Activated CD8-positive, alpha-beta memory T cell treated with anti-CD3 and anti-CD28 coated beads for 4 hours (primary cell): ENCODE measurements around the gene ZIK1.
A peak's percentile ranks its signal among the peaks of the same experiment; 100 is the strongest.

Source experiments
- DNase-seq, 2 donors: peaks; one replicate each; pipeline ENCODE4 v3.0.0-alpha.2; 2020; ENCODE audit warnings: low read depth in 2 of 2

The ZIK1 gene

DNA sequence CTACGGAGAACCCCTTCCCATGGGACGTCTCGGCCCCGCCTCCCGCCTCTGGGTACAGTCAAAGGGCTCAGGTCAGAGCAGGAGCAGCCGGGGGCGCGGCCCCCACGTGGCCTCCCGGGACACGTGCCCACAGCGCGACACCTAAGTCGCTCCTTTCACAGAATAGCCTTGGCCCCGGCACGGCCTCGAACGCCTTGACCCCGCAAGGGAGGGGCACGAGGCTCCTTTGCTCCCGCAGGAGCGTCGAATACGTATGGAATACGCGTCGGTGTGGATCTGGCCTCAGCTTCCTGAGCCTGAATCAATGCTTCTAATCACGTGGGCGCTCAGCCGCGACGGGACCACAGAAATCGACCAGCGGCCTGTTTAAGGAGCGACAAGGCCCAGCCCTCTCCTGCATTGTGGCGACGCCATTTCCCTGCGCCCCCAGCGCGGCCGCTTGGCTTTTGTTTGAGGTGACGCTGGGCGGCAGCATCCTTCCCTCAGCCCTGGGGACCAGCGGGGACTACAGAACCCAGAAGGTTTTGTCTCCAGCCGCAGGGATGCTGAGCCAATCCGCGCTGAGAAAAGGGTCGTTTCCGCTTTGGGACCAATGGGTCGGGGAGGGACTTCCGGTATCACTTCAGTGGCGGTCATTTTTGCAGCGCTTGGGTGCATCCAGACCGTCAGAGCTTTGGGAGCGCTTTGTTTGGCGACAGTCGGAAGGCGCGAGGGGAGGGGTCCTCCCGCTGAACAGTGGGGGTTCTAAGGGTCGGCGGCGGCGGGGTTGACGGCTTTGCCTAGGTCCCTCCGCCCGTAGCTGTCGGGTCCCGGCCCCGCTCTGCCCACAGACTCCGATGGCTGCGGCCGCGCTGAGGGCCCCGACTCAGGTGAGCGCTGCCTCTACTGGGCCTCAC lies at the start of gene ZIK1:
Gene ZIK1 (plus strand): TSS at position 625 of the 896 bp plus-strand sequence. CDS start 212 bp downstream, at position 837.
- DNase-seq: peak; percentile 78 to 84

DNA sequence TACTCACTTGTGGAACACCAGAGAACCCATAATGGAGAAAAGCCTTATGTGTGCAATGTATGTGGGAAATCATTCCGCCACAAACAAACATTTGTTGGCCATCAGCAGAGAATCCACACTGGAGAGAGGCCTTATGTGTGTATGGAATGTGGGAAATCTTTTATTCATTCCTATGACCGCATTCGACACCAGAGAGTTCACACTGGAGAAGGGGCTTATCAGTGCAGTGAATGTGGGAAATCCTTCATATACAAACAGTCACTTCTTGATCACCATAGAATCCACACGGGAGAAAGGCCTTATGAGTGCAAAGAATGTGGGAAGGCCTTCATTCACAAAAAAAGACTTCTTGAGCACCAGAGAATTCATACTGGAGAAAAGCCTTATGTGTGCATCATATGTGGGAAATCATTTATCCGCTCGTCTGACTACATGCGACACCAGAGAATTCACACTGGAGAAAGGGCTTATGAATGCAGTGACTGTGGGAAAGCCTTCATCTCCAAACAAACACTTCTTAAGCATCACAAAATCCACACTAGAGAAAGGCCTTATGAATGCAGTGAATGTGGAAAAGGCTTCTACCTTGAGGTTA lies 45.9 kb upstream of the ZIK1 start:
- no peak for DNase-seq

DNA sequence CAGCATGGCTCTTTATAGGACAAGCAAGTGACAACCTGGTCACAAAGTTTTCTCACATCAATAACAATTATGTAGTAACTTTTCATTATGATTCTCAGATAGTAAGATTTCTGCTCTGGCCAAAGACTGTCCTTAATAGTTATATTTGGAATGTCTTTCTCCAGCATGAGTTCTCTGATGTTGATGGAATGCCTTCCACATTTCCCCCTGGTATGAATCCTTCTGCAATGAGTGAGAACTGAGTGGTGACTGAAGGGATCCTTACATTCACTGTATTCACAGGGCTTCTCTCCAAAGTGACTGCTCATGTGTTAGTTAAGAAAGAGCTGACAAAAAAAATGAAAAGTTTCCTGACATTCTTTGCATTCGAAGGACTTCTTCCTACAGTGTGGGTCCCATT lies 37.4 kb upstream of the ZIK1 start:
- DNase-seq: no peak

DNA sequence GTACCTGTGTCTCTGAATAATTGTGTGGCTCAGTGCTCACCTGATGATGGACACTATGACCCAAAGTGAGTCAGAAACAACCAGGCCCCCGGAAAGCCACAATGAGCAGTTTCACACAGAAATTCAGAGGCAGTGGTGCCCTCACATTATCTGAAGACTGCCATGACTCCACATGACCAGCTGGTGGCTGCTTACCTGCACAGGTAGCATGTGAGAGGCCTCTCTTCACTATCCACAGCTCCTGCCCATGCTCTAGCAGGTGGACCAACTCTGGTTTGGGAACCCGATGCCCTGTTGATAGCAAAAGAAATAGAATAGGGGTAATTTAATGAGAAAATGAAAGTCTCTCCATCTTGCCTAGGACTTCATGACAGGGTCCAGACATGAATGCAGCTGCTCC lies 31.5 kb upstream of the ZIK1 start:
- no peak for DNase-seq

DNA sequence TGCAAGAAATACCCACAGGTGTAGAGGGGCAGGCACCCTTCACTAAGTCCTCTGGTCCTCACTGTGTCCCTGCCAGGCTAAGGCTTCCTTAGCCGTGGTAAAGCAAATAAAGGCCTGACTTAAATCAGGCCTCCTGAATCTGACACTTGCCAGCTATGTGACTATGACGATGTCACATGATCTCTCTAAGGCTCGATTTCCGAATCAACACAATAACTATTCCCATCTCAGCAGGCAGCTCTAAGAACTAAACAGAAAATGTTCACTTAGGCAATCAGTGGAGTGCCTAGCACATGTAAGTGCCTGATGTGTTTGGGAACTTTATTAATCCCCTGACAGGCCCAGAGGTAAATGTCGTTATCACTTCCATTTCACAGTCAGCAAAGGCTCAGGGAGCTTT lies 26.3 kb upstream of the ZIK1 start:
- DNase-seq: no peak

DNA sequence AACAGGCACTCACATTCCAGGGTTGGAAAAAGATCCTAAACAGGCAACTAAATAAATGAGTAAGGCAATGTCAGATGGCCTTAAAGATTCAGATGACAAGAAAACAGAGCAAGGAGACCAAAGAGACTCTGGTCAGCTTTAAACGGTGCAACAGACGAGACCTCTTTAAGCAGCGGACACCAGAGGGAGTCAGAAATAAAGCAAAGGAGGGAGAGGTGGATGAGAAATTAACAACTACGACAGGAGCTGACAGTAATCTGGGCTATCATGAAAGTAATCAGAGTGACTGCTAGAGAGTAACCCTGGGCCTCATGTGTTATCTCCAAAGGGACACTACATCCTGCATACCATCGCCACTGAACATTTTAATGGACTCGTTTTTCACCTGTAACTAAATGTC lies 25.4 kb upstream of the ZIK1 start:
- DNase-seq: no peak

DNA sequence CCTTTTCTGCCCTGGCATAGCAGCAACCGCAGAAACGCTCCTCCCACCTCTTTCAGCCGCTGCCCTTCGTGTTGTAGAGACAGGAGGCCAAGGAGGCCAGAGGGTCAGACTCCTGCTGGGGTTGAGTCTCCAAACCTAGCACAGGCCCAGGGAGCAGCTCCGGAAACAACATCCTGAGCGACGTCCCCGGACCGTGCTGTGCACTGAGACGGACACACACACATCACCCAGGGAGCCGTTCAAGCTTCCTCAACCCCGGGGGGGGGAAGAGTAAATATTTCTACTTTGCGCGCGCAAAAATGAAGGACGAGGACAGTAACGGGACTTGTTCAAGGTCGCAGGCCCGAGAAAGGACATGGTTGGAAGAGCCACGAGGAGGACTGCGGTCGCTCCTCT lies 24.9 kb upstream of the ZIK1 start:
- no peak for DNase-seq

DNA sequence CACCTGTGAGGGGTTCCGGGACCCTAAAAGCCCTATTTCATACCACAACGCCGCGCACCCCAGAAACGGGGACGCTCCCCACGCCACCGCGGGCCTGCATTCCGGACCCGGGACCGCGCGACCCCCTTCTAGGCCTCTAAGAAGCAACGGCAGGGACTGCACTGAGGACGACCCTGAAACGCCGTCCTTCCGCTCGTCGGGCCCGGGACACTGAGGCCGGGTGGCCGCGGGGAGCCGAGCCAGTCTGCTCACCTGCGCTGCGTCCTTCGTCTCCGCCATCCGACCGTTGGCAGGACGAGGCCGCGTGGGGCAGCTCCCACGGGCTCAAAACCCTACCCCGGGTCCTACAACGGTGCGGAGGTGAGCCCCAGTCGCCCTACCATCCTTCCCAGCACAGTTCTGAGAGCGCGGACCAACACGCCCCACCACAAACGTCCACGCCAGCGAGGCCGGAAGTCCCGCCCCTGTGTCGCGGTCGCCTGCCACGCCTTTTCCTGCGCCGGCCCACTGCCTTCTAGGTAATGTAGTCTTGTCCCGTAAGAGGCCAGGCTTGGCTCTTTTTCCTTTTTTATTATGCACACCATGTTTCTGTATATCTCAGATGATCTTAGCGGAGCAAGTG lies 24.4 kb upstream of the ZIK1 start, which contains the start of gene ZNF550:
Gene ZNF550 (minus strand): TSS at position 460 of the 622 bp plus-strand sequence. CDS start 181 bp downstream, at position 279.
- DNase-seq: peak; percentile 78 to 81

DNA sequence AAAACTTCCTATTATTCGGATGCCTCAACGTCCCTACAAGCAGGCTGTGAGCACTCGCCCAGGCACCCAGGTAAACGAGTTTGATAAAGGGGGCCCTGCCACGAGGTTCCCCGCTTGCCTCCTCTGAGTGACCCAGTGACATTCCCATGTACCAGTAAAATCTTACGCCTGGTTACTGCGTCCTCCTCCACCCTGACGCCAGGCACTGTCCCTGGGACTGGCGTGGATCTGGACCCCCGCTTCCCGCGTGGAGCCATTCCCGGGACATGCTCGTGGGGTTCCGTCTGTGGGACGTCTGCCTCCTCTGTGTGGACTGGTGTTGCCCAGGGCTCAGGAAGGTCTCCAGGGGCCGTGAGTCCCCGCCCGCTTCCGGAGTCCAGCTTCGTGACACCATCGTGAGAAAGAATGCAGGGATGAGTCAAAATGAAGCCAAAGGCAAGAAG lies 23.9 kb upstream of the ZIK1 start:
- no peak for DNase-seq

DNA sequence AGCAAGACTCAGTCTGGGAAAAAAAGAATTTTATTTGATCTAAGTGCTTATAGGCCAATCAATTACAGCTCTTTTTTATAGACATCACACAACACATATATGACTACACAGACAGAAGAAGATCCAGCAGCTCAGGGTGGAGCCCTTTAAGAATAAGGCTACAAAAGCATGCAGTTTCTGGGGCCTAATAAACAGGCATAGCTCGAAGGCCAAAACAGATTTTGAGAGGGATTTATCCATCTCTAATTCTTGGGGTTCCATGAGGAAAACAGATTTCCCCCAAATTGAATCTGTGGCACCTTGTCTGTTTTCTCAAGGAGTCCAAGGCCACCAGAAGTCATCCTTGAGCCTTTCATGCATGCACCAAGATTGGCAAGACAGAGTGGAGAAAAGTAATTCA lies 20.4 kb upstream of the ZIK1 start:
- no peak for DNase-seq

DNA sequence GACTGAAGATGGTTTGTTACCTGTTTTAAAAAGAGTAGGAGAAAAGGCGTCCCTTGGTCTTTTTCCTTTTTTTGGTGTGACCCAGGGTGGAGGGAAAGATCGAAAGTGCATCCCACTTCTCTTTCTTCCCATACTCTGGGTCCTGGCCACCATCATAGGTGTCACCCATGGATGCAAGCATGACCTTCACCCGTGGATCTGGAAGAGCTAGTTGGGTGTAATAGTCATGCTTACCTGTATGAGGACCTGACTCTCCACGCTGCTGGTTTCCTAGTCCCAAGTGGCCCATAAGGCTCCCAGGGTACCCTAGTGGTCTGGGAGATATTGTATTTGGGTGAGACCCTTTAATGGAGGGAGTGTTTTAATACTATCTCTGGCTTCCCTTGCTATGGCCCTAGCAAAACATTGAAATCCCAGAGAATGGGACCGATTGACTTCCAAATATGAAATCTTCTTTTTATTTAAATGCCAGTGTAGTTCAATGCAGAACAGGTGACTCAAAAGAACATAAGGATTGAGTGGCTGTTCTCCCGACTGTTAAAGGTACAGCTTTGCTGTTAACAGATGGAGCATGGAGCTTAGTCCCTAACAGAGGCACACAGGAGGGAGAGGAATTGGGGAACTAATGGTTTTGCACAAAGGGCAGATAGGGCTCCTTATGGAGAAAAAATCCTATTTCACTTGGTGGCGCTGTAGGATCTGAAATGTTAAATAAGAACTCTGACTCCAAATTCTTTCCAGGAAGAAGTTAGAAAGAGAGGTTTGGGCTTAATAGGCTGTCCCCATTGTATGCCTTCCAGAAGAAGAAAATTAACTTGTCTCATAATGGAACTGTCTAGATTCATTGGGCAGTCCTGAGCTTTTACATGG lies 17.3 kb upstream of the ZIK1 start:
- DNase-seq: no peak

DNA sequence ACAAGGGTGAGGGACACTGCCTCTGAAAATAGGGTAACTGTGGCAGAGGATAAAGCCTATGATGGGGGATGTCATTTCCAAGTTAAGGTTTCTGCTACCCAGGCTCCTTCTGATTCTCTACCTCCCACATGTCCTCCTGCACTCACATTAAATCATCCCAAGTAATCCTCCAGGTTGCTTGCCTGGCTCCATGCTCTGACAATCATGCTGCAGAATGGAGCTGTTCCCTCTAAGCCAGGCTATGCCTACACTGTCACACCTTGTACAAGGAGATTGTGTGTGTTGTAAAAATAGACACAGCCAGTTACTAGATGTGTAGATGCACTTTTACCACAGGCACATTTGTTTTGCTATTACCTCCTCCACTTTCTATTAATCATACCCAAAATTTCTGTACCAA lies 13.2 kb upstream of the ZIK1 start:
- no peak for DNase-seq

DNA sequence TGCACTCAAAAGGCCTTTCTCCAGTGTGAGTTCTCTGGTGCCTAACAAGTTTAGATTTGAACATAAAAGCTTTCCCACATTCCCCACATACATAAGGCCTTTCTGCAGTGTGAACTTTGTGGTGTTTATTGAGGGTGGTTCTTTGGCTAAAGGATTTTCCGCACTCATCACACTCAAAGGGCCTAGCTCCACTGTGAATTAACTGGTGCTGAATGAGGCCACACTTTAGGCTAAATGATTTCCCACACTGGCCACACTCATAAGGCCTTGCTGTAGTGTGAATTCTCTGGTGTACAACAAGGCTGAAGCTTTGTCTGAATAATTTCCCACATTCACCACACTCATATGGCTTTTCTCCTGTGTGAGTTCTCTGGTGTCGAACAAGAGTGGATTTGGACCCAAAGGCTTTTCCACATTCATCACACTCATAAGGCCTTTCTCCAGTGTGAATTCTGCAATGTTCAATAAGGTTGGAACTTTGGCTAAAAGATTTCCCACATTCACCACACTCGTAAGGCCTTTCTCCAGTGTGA lies 11.5 kb upstream of the ZIK1 start:
- DNase-seq: no peak

DNA sequence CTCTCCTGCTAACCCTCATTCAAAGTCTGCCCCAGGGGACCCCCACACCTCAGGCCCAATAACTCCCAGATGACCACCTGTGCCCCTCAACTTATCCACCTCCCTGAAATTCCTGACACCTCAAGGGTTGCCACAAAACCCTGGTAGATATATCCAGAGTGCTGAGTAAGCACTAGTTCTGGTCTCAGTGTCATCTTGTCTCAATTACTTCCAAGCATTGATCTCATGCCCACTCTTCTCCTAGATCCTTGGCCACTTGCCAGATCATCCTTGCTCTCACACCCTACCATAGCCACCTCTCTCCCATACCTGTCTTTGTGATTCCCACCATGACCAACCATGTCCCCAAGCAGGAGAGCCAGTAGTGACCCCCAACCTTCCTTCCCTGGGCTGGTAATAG lies 7.3 kb upstream of the ZIK1 start:
- no peak for DNase-seq

DNA sequence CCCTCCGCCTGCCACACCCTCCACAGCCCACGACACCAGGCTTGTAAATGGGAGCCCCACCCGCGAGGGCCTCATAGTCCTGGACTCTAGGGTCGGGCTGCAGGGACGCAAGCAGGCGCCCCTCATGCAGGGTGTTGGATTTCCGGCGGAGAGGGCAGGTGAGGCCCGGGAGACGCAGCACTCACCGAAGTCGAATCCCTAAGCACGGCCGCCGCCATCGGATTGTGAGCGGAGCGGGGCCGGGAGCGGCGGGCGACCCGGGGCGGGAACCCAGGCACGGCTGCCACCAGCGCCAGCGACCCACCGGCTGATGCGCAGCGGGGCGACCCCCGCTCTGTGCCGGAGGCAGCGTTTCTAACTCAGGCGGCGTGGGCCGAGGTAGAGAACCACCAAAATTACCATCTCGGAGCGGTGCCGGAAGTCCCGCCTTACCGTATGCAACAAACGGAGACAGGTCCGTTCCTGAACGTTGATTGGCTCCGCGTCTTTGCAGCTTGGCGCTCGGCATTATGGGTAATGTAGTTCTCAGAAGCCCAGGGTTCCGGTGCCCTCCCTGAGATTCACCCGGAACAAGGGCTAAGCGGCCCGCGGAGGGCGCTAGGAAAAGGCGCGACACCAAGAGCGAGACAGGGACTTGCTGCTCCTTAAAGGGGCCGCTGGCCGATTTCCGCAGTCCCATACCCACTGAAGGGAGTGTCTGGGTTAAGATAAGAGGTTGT lies 5.3 kb upstream of the ZIK1 start, which contains the start of gene ZNF416:
Gene ZNF416 (minus strand): TSS at position 425 of the 719 bp plus-strand sequence. CDS start 207 bp downstream, at position 218.
- peak; percentile 87 to 95 for DNase-seq

DNA sequence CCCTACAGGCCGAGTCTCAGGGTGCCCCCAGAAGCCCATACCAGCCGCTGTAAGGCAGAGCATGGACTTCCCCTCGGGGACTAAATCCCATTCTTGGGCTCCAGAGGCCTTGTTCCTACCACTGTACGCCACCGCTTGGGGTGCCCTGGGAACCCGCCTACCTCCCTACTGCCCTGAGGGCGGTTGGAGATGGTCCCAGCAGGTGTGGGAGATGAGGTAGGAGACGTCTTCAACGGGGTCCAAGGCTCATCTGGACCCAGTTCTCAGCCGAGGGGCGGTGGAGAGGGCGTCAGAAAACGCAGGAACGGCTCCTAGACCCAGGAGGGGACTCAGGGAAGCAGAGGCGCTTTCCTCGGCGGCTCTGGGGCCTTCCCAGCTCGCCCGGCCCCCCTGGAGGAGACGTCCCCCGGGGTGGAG lies 833 bp upstream of the ZIK1 start:
- DNase-seq: no peak

DNA sequence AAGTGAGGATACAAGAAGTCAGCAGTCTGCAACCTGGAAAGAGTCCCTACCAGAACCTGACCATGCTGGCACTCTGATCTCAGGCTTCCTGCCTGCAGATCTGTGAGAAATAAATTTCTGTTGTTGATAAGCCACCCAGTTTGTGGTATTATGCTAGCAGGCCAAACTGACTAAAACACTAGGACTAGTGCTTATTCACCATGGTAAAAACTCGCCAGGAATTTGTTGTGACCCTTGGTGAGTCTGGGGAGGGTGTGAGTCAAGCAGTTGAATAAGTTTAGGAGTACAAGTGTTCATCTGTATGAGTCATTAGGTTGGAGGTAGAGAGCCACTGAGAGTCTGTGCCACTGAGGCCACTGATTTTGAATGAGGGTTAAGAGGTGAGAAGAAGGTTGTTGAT lies 3.6 kb downstream of the ZIK1 start:
- DNase-seq: no peak

DNA sequence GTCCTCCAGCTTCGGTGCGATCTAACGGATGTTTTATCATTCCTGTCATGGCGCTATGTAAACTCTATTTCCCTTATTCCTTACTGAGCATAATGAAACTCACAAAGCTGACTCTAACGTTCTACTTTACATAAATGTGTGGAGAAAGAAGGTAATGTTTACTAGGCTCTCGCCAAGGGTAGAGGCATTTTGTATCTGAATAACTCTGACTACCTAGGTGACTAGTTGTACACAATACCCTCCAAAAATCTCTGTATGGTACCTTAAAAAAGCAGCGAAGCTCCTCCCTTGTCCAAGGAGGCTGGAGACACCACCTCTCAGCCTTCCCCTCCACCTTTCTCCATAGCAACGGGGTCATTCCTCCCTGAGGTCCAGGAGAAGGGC lies 15.4 kb downstream of the ZIK1 start:
- DNase-seq: no peak

DNA sequence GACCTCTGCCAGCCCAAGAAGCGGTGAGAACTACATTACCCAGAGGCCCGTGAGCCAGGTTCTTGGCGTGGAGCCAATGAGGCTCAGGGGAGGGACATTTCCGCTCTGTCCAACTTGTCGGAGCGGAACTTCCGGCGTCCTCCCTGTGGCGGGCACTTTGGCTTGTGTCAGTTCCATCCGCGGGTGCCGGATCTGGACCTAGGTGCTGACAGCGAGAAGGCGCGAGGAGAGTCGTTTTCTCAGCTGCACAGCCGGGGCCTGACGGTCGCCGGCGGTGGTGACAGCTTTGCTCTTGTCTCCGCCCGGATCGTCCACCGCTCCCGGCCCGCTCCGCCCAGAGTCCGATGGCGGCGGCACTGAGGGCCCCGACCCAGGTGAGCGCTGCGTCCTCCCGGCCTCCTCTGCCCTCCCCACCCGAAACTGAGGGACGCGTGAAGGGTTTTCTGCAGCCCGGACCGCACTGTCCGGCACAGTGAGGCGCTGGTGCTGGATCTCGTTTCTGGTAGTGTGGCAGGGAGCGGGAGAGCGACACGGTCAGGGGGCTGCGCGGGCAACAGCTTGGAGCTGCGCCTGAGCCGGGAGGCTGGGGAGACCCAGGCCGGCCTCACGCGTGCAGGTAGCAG lies 15.9 kb downstream of the ZIK1 start, which contains the start of gene ZNF530:
Gene ZNF530 (plus strand): TSS at position 125 of the 623 bp plus-strand sequence. CDS start 4,461 bp downstream, outside the sequence.
- DNase-seq: peak; percentile 72 to 76

DNA sequence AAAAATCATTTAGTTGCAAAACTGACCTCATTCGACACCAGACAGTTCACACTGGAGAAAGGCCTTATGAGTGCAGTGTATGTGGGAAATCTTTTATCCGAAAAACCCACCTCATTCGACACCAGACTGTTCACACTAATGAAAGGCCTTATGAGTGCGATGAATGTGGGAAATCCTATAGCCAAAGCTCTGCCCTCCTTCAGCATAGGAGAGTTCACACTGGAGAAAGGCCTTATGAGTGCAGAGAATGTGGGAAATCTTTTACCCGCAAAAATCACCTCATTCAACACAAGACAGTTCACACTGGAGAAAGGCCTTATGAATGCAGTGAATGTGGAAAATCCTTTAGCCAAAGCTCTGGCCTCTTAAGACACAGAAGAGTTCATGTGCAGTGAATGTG lies 23.0 kb downstream of the ZIK1 start:
- DNase-seq: no peak
